HUES6 (cell line): Measurements from ENCODE around the gene ZIC5.

Source experiments
- H3K27ac ChIP-seq: 2 replicates; pipeline ENCODE4 v1.7.0; 2013; ENCODE audit warnings: low read depth, mild to moderate bottlenecking, low read length, inconsistent platforms
- H3K27me3 ChIP-seq: 2 replicates; pipeline ENCODE4 v1.6.1; 2013; ENCODE audit warnings: low read length; ENCODE audit not compliant: control insufficient read depth, insufficient read depth
- H3K36me3 ChIP-seq: 2 replicates; pipeline ENCODE4 v1.6.1; 2013; ENCODE audit warnings: low read length; ENCODE audit not compliant: control insufficient read depth, insufficient read depth
- H3K4me1 ChIP-seq: 2 replicates; pipeline ENCODE4 v1.6.1; 2013; ENCODE audit warnings: low read length; ENCODE audit not compliant: control insufficient read depth, insufficient read depth
- H3K4me3 ChIP-seq: 2 replicates; pipeline ENCODE4 v1.5.1; 2013; ENCODE audit warnings: low read depth, low read length
- H3K9ac ChIP-seq: one replicate; pipeline ENCODE4 v1.6.1; 2013; ENCODE audit warnings: mild to moderate bottlenecking, low read length
- H3K9me3 ChIP-seq: 2 replicates; pipeline ENCODE4 v1.6.1; 2013; ENCODE audit warnings: low read depth, low read length; ENCODE audit not compliant: control insufficient read depth, insufficient read depth

Gene ZIC5

DNA sequence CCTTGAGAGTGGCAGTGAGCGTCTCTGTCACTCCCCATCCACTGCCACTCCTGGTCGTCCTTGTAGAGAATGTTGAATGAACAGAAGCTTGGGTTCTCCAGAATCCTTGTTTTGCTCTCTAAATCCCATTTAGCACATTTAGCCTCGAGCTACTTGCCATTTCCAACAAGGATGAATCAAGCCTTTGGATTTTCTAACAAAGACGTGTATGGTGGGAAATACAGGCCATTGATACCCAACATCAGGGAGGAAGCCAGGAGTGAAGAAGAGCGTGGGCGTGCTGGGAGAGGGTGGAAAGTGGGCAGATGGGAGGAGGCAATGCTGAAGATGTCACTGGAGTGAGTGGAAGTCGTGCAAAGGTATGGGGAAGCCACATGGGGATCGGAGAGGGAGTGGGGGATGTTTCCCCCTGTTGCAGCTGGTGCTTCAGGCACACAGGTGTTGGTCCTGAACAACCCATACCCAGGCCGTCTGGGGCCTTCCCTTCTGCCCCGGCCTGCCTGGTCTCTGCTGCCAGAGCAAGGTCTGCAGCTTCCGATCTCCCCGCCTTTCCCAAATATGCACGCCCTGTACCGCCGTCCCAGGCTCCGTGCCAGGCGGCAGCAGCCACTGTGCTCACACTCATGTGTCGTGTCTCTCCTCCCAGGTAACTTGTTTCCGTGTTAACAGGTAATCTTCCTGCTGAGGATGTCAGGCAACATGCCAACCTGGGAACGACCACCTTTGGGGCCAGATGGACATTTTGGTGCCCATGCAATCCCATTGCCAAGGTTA lies 48.7 kb downstream of the ZIC5 start:
- no peak overlapping the region for H3K9ac ChIP-seq
- H3K4me1 ChIP-seq: no peaks in the 10 kb centered on the region
- no peaks in the 10 kb centered on the region for H3K27me3 ChIP-seq
- no peak overlapping the region for H3K27ac ChIP-seq
- no peak overlapping the region for H3K4me3 ChIP-seq
- 0 out of 2 replicates have a peak, but pooled peaks cover 3% of the 10 kb centered on the region for H3K9me3 ChIP-seq
- no peaks in the 10 kb centered on the region for H3K36me3 ChIP-seq

DNA sequence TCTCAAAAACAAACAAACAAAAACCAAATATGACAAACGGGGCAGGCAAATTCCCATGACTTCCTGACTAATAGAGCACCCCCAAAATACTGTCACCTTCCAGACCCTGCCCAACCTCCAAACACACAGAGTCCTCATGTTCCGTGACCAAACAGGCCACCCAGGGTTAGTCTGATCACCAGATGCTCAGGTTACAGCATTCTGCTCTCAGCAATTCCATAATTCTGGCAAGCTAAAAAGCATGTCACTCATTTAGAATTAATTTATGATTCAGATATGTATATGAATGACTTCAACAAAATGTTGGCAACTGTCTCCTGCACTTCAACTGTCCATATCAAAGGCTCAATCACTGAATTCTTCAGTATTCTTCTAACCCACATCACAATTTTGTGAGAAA lies 52.4 kb downstream of the ZIC5 start:
- H3K4me3 ChIP-seq: no peak overlapping the region
- no peaks in the 10 kb centered on the region for H3K27me3 ChIP-seq
- no peaks in the 10 kb centered on the region; the same call in 1 of the 2 replicates for H3K4me1 ChIP-seq
- 0 out of 2 replicates have a peak, but pooled peaks cover 3% of the 10 kb centered on the region for H3K9me3 ChIP-seq
- H3K36me3 ChIP-seq: no peaks in the 10 kb centered on the region
- no peak overlapping the region for H3K9ac ChIP-seq
- no peak overlapping the region for H3K27ac ChIP-seq

DNA sequence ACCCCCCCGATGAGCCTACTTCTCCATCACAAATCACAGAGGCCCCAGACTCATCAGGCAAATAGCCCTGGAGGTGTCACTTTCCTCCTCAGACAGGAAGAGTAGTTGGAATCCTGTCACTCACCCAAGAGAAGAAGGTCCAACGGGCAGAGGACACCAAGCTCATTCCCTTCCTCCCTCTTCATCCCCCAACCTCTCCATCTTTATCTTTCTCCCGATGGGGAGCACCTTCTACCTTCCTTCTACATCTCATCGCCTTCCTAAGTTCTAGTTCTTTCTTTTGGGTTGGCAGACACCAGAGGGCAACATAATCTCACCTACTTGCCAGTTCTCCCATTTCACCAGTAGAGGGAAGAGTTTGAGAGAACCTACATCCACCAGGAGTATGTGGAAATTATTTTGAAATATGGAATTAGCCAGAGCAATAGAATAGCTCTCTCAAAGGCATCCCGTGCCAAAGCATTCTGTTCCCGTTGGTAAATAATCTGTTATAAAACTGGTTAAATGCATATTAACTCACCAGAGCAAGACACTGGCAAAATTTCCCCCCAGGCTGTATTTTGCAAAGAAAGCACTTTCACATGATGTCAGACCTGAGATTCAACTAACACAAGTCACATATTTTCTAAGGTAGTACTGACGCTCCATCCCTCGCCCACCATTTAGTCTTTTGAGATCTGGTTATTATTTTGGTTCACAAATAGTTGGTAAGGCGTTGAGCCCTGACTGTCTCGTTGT lies 55.0 kb downstream of the ZIC5 start:
- Histone ChIP-seq H3K27me3 (no peaks in the 10 kb centered on the region), H3K36me3 (no peaks in the 10 kb centered on the region), H3K9ac (no peak overlapping the region), H3K4me1 (peaks cover 10% of the 10 kb centered on the region), H3K27ac (no peak overlapping the region), H3K4me3 (no peak overlapping the region), H3K9me3 (no peaks in the 10 kb centered on the region)

DNA sequence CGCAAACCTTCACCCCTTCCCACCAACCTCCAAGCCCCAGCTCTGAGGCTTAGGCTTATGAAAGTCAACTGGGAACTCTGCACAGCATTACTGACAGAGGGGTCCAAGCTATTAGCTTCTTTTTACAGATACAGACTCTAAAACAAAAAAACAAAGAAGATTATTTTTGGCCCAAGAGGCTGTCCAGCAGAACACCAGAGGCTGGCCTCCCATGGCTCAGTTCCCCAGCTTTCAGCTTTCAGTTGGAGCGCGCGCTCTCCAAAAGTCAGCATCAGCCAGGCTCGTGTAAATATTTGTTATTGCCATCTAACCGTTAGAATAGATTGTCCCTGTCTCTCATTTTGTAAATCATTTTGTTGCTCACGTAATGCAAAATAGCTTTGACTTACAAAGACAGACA lies 58.4 kb downstream of the ZIC5 start:
- Histone ChIP-seq H3K27me3 (no peaks in the 10 kb centered on the region), H3K9ac (no peak overlapping the region), H3K4me3 (no peak overlapping the region), H3K9me3 (no peaks in the 10 kb centered on the region), H3K36me3 (no peaks in the 10 kb centered on the region), H3K27ac (no peak overlapping the region), H3K4me1 (peaks cover 15% of the 10 kb centered on the region)
